NCI-H82 (cell line): ENCODE data around the gene STK4.

Experiments used
- DNase-seq: peaks from one replicate; lab custom pipeline; 2025; lab: John Stamatoyannopoulos, UW

STK4 gene

GRCh38 chr20:45085867-45086266 is 119.6 kb downstream of the STK4 start:
- no peak for DNase-seq

DNA sequence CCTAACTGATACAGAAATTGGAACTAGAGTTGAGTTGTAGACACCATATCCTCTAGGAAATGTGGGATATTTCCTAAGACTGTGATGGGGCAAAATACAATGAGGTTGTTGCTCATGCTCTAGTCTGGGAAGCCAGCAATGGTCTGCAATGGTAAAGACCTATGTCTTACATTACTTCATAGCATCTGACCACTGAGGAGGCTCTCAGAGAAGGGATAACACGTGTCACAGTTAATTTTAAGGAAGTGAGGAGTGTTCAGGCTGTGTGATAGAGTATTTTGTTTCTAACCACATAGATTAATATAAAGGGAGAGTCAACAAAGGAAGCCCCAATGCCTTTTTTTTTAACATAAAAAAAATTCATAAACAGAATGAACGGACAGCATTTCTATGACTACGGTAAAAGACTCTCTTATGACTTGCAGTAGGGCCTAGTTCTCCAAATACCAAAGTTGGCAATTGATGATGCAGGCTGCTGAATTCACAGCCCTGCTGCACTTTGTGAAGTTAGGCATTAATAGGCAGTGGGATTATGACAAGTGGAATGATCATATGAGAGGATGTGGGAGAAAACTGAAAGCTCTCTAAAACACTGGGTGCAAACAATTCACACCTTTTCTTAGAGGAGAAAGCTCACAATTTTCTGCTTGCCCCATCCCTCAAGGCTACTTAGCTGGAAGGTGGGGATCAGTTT is 120.9 kb downstream of the STK4 start:
- DNase-seq, result no peak

- DNase-seq, result no peak
Measured at GRCh38 chr20:45087814-45088213, 121.5 kb downstream of the STK4 start.

DNA sequence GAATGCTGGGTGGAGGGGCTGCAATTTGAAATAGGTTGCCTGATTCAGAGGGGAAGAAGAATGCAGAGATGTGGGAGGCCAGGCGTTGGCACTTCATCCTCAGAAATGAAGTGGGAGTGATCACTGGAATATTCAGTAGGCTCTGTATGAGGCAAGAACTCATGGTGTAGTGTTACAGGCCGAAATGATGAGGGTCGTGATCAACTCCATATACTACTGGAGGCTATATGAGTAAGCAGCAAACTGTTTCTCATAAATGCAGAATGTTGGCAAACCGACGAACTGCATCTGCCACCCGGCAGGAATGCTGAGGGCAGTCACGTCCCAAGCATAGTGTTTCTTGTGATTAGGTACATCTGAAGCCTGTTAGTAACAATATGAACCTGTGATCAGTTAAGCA is 121.9 kb downstream of the STK4 start:
- DNase-seq, result no peak

- no peak for DNase-seq
Measured at GRCh38 chr20:45090481-45090880, 124.2 kb downstream of the STK4 start.

DNA sequence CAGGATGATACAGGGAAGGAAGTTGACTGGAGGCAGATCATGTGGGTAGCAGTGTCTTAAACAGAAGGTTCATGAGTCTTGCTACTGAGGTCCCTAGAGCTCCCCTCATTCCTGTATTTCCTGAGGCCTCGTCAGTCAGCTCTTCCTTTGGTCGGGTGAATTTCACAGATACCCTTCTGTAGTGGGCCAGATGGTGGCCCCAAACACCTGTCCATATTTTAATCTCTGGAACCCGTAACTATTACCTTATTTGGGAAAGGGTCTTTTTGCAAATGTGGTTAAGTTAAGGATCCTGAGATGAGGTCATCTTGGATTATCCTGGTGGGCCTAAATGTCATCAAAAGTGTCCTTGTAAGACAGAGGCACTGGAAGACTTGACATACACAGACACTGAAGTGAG is 125.1 kb downstream of the STK4 start:
- DNase-seq, result peak; percentile 24

DNA sequence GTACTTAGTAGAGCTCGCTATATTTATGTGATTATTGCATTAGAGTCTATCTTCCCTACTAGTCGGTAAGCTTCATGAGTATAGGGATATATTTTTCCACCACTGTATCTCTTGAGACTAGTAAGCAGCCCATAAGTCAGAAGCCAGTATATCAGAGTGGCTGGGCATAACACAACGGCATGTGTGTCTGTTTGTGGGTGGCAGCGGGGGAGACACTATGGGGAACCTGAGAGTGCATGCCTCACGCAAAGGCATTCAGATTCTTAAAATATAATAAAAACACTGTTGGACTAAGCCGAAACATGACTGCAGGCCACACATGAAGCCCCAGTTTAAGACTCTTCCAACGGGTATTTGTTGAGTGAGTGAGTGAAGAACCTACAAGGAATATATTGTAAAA is 126.6 kb downstream of the STK4 start:
- DNase-seq, result no peak

DNA sequence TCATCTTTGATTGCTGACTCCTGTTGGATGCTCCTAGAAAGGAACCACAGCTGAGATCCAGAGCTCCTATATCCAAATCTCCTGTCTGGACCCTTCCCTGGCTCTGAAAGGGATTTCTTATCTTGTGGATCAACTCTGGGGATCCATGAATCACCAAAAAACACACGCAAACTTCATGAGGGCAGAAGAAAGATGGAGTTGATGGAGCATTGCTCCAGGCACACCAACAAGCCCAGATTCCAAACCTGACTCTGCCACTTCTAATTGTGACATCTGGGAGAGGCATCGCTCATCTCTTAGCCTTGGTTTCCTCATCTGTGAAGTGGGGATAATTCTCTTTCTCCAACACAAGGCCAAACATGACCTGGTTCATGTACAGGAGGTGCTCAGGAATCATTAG is 127.9 kb downstream of the STK4 start:
- no peak for DNase-seq

DNA sequence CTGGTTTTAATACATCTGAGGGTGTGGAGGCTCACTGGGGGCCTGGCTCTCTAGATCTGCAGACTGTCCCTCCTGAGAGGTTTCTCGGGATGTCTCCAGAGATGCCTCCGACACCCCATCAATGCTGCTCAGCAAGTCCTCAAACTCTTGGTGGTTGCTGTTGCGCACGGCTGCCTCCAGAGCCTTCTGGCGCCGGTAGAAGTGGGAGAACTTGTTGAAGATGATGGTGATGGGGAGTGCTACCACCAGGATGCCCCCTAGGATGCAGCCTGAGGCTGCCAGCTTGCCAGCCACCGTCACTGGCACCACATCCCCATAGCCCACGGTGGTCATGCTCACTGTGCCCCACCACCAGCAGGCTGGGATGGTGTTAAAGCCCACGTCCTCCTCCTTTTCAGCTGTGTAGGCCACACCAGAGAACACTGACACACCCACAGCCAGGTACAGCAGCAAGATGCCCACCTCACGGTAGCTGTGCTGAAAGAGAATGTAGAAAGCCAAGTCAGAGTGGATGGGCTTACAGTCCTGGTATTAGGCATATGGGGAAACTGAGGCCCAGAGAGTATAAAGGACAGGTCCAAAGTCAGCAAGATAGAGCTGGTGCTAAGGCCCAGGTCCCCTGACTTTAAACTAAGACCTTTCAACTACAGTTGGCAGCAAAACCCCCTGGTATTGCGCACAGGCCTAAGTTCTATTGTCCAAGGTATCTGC is 128.7 kb downstream of the STK4 start:
- DNase-seq, result no peak

- peak; percentile 74 for DNase-seq
Measured at GRCh38 chr20:45095805-45096238, 129.5 kb downstream of the STK4 start.

DNA sequence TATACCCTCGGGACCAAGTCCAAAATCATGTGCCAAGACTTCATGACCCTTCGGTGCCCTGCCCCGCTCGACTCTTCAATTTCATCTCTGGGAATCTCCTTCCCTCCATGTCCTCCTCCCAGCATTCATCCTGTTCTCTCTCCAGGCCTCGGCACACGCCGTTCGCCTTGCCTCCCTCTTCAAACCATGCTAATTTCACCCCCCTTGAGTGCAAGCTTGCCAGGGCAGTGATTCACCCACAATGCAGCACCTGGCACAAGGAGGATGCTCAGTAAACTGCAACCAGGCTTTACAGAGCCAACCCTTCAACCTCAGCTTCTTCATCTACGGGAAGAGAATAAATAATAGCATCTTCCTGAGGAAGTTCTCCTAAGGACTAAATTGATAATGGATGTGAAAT is 130.5 kb downstream of the STK4 start:
- DNase-seq, result no peak

DNA sequence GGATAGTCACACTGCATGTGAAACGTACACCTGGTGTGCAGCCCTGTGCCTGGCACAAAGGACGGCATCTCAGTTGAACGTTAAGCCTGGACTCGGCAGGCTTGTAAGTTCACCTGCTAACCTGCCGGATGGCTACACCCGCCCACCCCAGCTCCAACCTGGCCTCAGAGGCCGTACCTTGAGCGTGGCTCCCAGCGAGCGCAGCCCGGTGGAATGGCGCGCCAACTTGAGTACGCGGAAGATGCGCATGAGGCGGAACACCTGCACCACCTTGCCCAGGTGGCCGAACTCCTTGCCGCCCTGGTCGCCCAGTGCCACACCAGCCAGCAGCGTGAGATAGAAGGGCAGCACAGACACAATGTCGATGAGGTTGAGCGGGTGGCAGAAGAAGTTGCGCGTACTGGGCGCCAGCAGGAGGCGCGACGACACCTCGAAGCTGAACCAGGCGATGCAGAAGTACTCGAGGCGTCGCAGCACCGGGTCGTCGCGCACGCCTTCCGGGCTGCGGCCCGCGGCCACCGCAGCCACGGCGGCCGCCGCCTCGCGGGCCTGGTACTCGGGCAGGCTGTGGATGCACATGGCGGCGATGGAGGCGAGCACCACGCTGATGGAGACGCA is 131.3 kb downstream of the STK4 start:
- DNase-seq, result no peak

DNA sequence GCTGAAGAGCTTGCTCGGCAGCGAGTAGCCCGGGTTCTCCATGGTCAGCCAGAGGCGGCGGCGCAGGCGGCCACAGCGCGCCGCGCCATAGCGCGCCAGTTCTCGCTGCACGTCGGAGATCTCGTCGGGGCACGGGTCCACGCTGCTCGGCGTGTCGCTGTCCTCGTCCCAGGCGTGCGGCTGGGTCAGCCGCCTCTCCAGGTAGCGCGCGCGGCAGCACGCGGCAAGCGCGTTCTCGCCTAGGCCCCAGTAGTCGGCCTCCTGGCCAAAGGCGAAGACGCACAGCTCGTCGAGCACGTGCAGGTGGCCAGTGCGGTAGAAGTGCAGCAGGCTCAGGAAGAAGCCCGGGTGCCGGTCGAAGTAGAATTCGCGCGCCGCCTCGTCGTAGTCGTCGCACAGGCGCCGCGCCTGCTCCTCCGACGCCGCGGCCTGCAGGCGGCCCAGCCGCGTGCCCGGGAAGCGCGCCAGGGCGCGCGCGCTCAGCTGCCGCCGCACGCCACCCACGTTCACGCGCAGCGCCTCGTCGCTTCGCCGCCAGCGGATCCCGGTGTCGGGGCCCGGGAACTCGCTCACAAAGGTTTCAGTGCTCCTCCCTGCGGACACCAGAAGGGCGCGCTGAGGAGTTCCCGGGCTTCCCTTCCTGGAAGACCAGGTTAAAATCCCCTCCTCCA is 131.9 kb downstream of the STK4 start:
- peak; percentile 25 for DNase-seq

GRCh38 chr20:45100563-45101245 is 134.4 kb downstream of the STK4 start, which contains the start of gene KCNS1:
Gene KCNS1 (minus strand): TSS chr20:45101127. CDS start chr20:45099236, 1,891 bp downstream.
- peak; percentile 28 for DNase-seq

DNA sequence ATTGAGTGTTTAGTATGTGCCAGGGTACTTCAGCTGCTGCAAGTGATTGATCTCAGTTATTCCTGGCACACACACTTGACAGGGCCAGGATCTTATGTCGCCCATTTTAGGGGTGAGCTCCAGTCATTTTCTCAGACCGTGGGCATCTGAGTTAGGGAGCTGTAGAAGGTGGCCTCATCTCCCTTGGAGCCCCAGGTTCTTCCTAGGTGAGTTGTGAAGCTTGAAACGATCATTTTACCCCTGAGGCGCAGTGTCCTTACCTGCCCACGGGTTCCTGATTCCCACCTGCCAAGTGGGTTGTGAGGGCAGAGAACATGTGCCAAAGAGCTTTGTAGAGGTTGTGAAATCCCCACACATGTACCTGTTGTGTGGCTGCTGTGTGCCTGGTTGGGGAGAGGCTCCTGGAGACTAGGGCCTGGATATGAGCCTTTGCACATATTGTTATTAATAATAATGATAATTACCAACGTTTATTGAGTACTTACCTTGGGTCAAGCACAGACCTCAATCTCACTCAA is 135.1 kb downstream of the STK4 start:
- no peak for DNase-seq

DNA sequence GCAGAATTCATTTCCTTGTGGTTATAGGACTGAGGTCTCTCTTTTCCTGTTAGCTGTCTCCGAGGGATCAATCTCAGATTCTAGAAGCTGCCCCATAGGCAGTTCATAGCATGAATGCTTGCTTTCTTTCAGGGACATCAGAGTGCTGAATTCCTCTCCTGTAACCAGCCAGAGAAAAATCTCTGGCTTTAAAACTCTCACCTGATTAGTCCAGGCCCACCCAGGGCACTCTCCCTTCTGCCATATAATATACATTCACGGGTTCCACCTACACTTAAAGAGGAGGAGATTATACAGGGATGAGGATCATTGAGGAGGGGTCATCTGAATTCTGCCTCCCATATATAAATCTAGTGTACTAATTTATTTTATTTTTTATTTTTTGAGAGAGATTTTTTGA is 136.8 kb downstream of the STK4 start:
- no peak for DNase-seq

DNA sequence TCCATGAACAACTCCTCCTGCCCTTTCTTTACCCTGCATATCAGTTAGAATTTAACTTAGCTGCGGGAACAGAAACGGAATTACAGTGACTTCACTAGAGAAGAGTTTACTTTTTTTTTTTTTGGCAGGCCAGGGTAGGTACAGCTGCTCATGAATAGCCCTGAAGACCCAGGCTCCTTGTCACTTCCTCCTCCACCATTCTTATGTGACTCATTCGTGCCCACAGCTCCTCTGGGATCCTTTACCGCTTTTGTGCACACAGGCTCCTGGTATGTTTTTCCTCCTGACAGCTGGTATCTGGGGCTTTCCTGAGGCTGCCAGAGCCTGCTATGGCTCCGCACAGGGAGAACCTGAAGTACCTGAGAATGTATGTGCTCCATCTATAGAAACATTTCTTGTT is 138.5 kb downstream of the STK4 start:
- DNase-seq, result no peak

DNA sequence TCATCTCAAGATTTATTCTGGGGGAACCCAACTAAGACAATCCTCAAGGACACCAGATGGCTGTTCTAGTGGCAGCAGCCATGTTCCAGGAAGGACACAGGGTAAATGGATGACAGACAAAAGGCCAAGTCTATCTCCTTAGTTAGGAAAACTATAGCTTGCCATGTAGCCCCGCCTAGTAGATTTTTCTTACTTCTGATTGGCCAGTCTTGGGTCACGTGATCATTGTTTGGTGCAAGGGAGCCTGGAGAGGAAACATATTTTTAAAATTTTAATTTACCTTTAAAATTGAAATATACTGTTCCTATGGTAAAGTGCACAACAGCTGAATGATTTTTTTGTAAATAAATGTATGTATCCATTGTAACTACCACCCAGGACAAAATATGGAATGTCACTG is 139.0 kb downstream of the STK4 start:
- no peak for DNase-seq

GRCh38 chr20:45109634-45110033 is 143.3 kb downstream of the STK4 start:
- DNase-seq, result no peak

- DNase-seq, result no peak
Measured at GRCh38 chr20:45110301-45110700, 144.0 kb downstream of the STK4 start.

DNA sequence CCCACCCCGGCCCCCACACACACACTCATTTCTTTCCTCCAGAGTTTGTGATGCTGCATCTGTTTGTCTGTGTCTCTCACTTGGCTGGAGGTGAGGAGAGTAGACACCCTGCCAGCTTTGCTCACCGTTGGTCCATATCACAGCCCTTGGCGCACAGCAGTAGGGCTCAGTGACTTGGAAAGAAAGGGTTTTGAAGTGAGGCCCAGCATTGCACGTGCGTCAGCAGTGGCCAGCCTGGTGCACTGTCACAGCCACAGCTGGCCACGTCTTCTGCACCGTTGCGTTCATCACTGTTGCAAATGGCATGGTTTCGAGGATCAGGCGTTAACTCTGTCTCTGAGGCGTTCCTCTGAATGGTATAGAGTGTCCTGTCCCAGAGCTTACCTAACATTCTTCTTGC is 145.0 kb downstream of the STK4 start:
- no peak for DNase-seq
